HL-60 (cell line): ENCODE data around the gene PHLDA2.

Source experiments
- DNase-seq, 2 experiments: peaks; one replicate each; pipeline ENCODE4 v3.0.0-alpha.2; 2010 to 2020; ENCODE audit warnings: low read depth in 1 of 2, low spot score in 1 of 2
- H3K27ac ChIP-seq: fragments of 250-450 bp; sonication (Bioruptor Pico); replicated peaks from 2 replicates; pipeline ENCODE4 v1.5.1; 2020; ENCODE audit warnings: mild to moderate bottlenecking, moderate library complexity
- H3K27me3 ChIP-seq: fragments of 250-450 bp; sonication (Bioruptor Pico); 2 replicates; pipeline ENCODE4 v1.5.1; 2021; ENCODE audit warnings: mild to moderate bottlenecking, moderate library complexity; ENCODE audit not compliant: insufficient read depth, poor library complexity, severe bottlenecking
- H3K4me3 ChIP-seq: replicated peaks from 2 replicates; pipeline ENCODE4 v1.5.1; 2011; ENCODE audit warnings: mild to moderate bottlenecking, control low read depth, low read length; ENCODE audit not compliant: insufficient read depth
- CTCF ChIP-seq: IDR thresholded peaks from one replicate; pipeline ENCODE4 v1.5.1; 2011; ENCODE audit warnings: low read length, control low read depth, inconsistent platforms; ENCODE audit not compliant: insufficient read depth
- GABPA ChIP-seq: IDR thresholded peaks from 2 replicates; pipeline ENCODE4 v1.6.1; 2012; ENCODE audit warnings: low read depth
- POLR2AphosphoS5 ChIP-seq: IDR thresholded peaks from 2 replicates; pipeline ENCODE4 v1.6.1; 2012; ENCODE audit warnings: low read depth
- REST ChIP-seq: IDR thresholded peaks from 2 replicates; pipeline ENCODE4 v1.6.1; 2012; ENCODE audit warnings: low read depth; ENCODE audit not compliant: insufficient replicate concordance
- SPI1 ChIP-seq: IDR thresholded peaks from 2 replicates; pipeline ENCODE4 v1.6.1; 2012; ENCODE audit warnings: low read depth, mild to moderate bottlenecking, borderline replicate concordance

PHLDA2 gene

GRCh38 chr11:2975594-2975993 lies 46.4 kb upstream of the PHLDA2 start:
- peak in 1 of 2 experiments; percentile 48 for DNase-seq
- H3K4me3 ChIP-seq = no peak overlapping the region
- TF ChIP-seq SPI1 = no peak
- no peak for TF ChIP-seq GABPA
- TF ChIP-seq CTCF = peak; percentile 41
- no peak for TF ChIP-seq REST
- no peak for TF ChIP-seq POLR2AphosphoS5
- H3K27ac ChIP-seq = no peak overlapping the region
- no peaks in the 10 kb centered on the region for H3K27me3 ChIP-seq

- DNase-seq = no peak
- no peak overlapping the region for H3K4me3 ChIP-seq
- no peaks in the 10 kb centered on the region for H3K27me3 ChIP-seq
- TF ChIP-seq SPI1 (no peak), POLR2AphosphoS5 (no peak), GABPA (no peak), CTCF (no peak)
- no peak overlapping the region for H3K27ac ChIP-seq
Measured at GRCh38 chr11:2974272-2974671, 45.1 kb upstream of the PHLDA2 start.

- Histone ChIP-seq H3K27me3 (no peaks in the 10 kb centered on the region), H3K4me3 (no peak overlapping the region), H3K27ac (no peak overlapping the region)
- TF ChIP-seq REST (no peak), SPI1 (no peak), POLR2AphosphoS5 (no peak), GABPA (no peak), CTCF (no peak)
- DNase-seq = no peak
Measured at GRCh38 chr11:2968341-2968900, 39.2 kb upstream of the PHLDA2 start.

- TF ChIP-seq REST (no peak), POLR2AphosphoS5 (0 out of 2 replicates have a peak, but pooled peaks have one; percentile 19)
- Histone ChIP-seq H3K4me3 (no peak overlapping the region), H3K27ac (no peak overlapping the region), H3K27me3 (no peaks in the 10 kb centered on the region)
- DNase-seq = no peak
Measured at GRCh38 chr11:2964782-2965181, 35.6 kb upstream of the PHLDA2 start.
